CD4-positive, alpha-beta memory T cell (primary cell): ENCODE data around the gene ATP5MC2. TPM values are rescaled to one million over a fixed set of nuclear protein-coding genes. Genes with fewer than 3 reads are reported as not detected.
"Not testable (repeated sequence)": the region's sequence is repeated elsewhere in the genome, so short reads cannot be mapped to it uniquely, and the experiment has no call there.

ENCODE experiments used
- CTCF ChIA-PET: fragments of 350-600 bp; sonication (Branson Sonifier 250); formaldehyde crosslinking; loops from one replicate; lab custom pipeline; 2021; ENCODE audit warnings: inconsistent platforms; ENCODE audit not compliant: partially characterized antibody; lab: Charles Lee
- POLR2A ChIA-PET: fragments of 350-600 bp; sonication (Branson Sonifier 250); formaldehyde crosslinking; loops from one replicate; lab custom pipeline; 2021; ENCODE audit not compliant: partially characterized antibody; lab: Charles Lee
- DNase-seq, 5 donors: peaks; one replicate each; pipeline versions ENCODE4 v3.0.0 to v3.0.0-alpha.2; 2020 to 2022; ENCODE audit warnings: mixed read lengths in 1 of 5
- H3K27ac ChIP-seq: one replicate; pipeline ENCODE4 v1.7.0; 2013; ENCODE audit warnings: low read depth, low read length
- H3K27me3 ChIP-seq: 2 replicates; pipeline ENCODE4 v1.7.0; 2013; ENCODE audit warnings: mild to moderate bottlenecking, low read length, moderate library complexity; ENCODE audit not compliant: insufficient read depth
- H3K36me3 ChIP-seq: 2 replicates; pipeline ENCODE4 v1.7.0; 2013; ENCODE audit warnings: mild to moderate bottlenecking, low read length, moderate library complexity; ENCODE audit not compliant: insufficient read depth
- H3K4me1 ChIP-seq: 2 replicates; pipeline ENCODE4 v1.7.0; 2013; ENCODE audit warnings: mild to moderate bottlenecking, low read length, moderate library complexity; ENCODE audit not compliant: insufficient read depth
- H3K4me3 ChIP-seq, 2 donors: one replicate each; pipeline ENCODE4 v1.7.0; 2013; ENCODE audit warnings: low read length in 2 of 2, mild to moderate bottlenecking in 1 of 2
- H3K9me3 ChIP-seq, 2 donors: one replicate each; pipeline ENCODE4 v1.7.0; 2013; ENCODE audit warnings: low read length in 2 of 2, control low read depth in 1 of 2; ENCODE audit not compliant: control insufficient read depth in 1 of 2
- H3K27ac Mint-ChIP-seq, 7 donors: one replicate each; pipeline ENCODE4 v1.8.0; 2020 to 2021; ENCODE audit warnings: mixed read lengths in 7 of 7, mild to moderate bottlenecking in 6 of 7, inconsistent platforms in 3 of 7, moderate library complexity in 3 of 7
- H3K27me3 Mint-ChIP-seq, 2 donors: one replicate each; pipeline ENCODE4 v1.8.0; 2020 to 2021; ENCODE audit warnings: mixed read lengths in 2 of 2
- H3K36me3 Mint-ChIP-seq, 2 donors: one replicate each; pipeline ENCODE4 v1.8.0; 2020 to 2021; ENCODE audit warnings: mixed read lengths in 2 of 2, inconsistent platforms in 1 of 2, mild to moderate bottlenecking in 1 of 2
- H3K4me1 Mint-ChIP-seq, 4 donors: one replicate each; pipeline ENCODE4 v1.8.0; 2020 to 2021; ENCODE audit warnings: mixed read lengths in 4 of 4, mild to moderate bottlenecking in 1 of 4
- H3K4me3 Mint-ChIP-seq, 8 donors: one replicate each; pipeline ENCODE4 v1.8.0; 2020 to 2021; ENCODE audit warnings: mixed read lengths in 8 of 8, mild to moderate bottlenecking in 7 of 8, moderate library complexity in 6 of 8, inconsistent platforms in 3 of 8
- H3K9me3 Mint-ChIP-seq, 8 donors: one replicate each; pipeline ENCODE4 v1.8.0; 2020 to 2021; ENCODE audit warnings: mixed read lengths in 8 of 8, mild to moderate bottlenecking in 5 of 8, inconsistent platforms in 3 of 8, moderate library complexity in 1 of 8
- intact Hi-C: fragments of 100-400 bp; cut with micrococcal nuclease; formaldehyde crosslinking; loops from one replicate; pipeline ENCODE4 v1.15.1; 2023
- polyA plus RNA-seq, 2 donors: library from polyadenylated mRNA; unstranded; fragments of 300-500 nt; fragmentation: Illumina TruSeq; gene quantifications; one replicate each; pipeline ENCODE4 v1.2.3, GENCODE V29; 2021
- total RNA-seq, 2 experiments: library from RNA; stranded (reverse); gene quantifications; one replicate each; pipeline ENCODE4 v1.2.3, GENCODE V29; 2021

ATP5MC2 gene
- total and polyA plus RNA-seq, 4 experiments from 2014 or later, result 238 to 581 (median 382) TPM

DNA sequence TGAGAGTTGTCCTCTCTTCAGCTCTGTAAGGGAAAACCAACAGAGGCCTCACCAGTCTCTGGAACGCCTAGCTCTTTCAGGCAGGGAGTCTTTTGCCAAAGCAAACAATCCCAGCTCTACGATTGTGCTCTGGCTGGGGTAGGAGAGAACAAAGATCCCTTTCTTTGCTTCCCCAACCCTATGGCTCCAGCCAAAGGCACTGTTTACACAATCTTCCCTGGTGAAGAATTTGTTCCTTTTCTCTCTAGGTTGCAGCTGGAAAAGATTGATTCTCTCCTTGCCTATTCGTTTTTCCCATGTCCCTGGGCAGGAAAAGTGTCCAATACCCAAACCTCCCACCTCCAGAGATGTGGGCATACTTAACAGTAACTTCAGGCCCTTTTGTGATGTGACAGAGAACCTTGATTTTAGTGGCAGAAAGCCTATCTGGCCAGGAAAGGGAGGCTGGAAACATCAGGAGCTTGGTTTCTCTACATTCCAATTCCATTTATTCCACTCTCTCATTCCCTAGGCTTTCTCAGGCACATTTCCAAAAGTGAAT, 16.8 kb downstream of the ATP5MC2 start:
- no peak overlapping the region for H3K27ac ChIP-seq
- no peak overlapping the region for H3K27ac Mint-ChIP-seq
- H3K4me1 ChIP-seq, result no peaks in the 10 kb centered on the region
- CTCF ChIA-PET, result interaction anchor here (2.0 kb wide), 1 partner anchor 87 kb away, joined by 4 read pairs; no protein-coding TSS in a partner anchor
- H3K4me3 Mint-ChIP-seq, result no peak overlapping the region
- no peaks in the 10 kb centered on the region for H3K27me3 ChIP-seq
- intact Hi-C loops, result no loop called here
- no peaks in the 10 kb centered on the region for H3K4me1 Mint-ChIP-seq
- H3K27me3 Mint-ChIP-seq, result no peaks in the 10 kb centered on the region
- no peak for DNase-seq
- H3K9me3 ChIP-seq, result no peaks in the 10 kb centered on the region
- POLR2A ChIA-PET, result interaction anchor here (0.6 kb wide), 1 partner anchor 16 kb away, joined by 3 read pairs; no protein-coding TSS in a partner anchor
- peaks cover 0 to 2% (median 0%) of the 10 kb centered on the region in 8 donors for H3K9me3 Mint-ChIP-seq
- no peaks in the 10 kb centered on the region for H3K36me3 ChIP-seq
- peaks cover 18 to 19% of the 10 kb centered on the region in 2 donors for H3K36me3 Mint-ChIP-seq
- H3K4me3 ChIP-seq, result no peak overlapping the region

DNA sequence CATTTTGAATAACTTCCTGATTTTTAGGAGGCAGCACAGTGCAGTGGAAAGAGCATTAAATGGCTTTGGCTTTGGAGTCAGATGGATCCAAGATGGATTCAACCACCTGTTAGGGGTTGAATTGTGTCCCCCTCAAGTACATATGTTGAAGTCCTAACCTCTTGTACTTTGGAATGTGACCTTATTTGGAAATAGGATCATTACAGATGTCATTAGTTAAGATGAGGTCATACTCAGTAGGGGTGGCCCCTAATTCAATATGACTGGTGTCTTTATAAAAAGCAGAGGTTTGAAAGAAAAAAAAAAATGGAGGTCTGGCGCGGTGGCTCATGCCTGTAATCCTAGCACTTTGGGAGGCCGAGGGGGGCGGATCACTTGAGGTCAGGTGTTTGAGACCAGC, 18.8 kb downstream of the ATP5MC2 start:
- Histone ChIP-seq H3K27me3 (no peaks in the 10 kb centered on the region), H3K36me3 (no peaks in the 10 kb centered on the region), H3K4me1 (no peaks in the 10 kb centered on the region), H3K27ac (no peak overlapping the region), H3K4me3 (no peak overlapping the region), H3K9me3 (no peaks in the 10 kb centered on the region)
- intact Hi-C loops, result no loop called here
- Mint-ChIP-seq H3K36me3 (peaks cover 6 to 8% of the 10 kb centered on the region in 2 donors), H3K4me3 (no peak overlapping the region), H3K27ac (no peak overlapping the region), H3K9me3 (peaks cover 0 to 2% (median 0%) of the 10 kb centered on the region in 8 donors), H3K27me3 (no peaks in the 10 kb centered on the region), H3K4me1 (no peaks in the 10 kb centered on the region)
- DNase-seq, result no peak
- ChIA-PET CTCF (interaction anchor here (1.3 kb wide), 1 partner anchor 113 kb away, joined by 3 read pairs; no protein-coding TSS in a partner anchor), POLR2A (no interaction called here)

DNA sequence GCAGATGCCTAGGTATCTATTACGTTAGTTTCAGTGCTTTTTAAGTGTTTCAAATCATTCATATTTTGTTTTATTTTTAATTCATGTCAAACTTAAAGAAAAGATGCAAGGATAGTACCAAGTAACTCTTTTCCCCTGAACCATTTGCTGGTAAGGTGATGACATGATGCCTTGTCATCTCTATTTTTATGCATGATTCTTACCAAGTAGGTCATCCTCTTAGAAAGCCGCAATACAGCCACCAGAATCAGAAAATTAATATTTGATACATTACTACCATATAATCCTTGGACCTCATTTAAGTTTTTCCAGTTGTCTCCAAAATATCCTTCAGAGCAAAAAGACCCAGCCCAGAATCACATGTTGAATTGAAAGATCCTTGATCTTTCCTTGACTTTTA, 22.3 kb downstream of the ATP5MC2 start:
- POLR2A ChIA-PET, result no interaction called here
- Mint-ChIP-seq H3K9me3 (peaks cover 0 to 2% (median 0%) of the 10 kb centered on the region in 8 donors), H3K4me3 (no peak overlapping the region), H3K4me1 (no peaks in the 10 kb centered on the region), H3K36me3 (no peaks in the 10 kb centered on the region), H3K27me3 (no peaks in the 10 kb centered on the region), H3K27ac (no peak overlapping the region)
- no peaks in the 10 kb centered on the region for H3K27me3 ChIP-seq
- H3K9me3 ChIP-seq, result no peaks in the 10 kb centered on the region
- CTCF ChIA-PET, result no interaction called here
- no peak for DNase-seq
- no peak overlapping the region for H3K27ac ChIP-seq
- no peaks in the 10 kb centered on the region for H3K36me3 ChIP-seq
- H3K4me1 ChIP-seq, result no peaks in the 10 kb centered on the region
- intact Hi-C loops, result no loop called here
- no peak overlapping the region for H3K4me3 ChIP-seq

DNA sequence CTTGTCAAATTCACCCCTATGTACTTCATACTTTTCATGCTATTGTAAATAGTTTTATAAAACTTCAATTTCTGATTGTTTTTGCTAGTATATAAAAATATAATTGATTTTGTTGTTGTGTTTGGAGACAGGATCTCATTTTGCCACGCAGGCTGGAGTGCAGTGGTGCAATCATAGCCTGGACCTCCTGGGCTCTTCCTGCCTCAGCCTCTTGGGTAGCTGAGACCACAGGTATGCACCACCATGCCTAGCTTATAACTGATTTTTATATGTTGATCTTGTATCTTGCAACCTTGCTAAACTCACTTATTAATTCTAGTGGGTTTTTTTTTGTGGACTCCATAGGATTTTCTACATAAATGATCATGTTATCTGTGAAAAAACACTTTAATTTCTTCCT, 23.5 kb downstream of the ATP5MC2 start:
- H3K4me1 Mint-ChIP-seq, result no peaks in the 10 kb centered on the region
- H3K9me3 Mint-ChIP-seq, result peaks cover 0 to 2% (median 0%) of the 10 kb centered on the region in 8 donors
- Histone ChIP-seq H3K27me3 (no peaks in the 10 kb centered on the region), H3K4me1 (no peaks in the 10 kb centered on the region), H3K9me3 (no peaks in the 10 kb centered on the region), H3K27ac (no peak overlapping the region), H3K4me3 (no peak overlapping the region), H3K36me3 (no peaks in the 10 kb centered on the region)
- ChIA-PET POLR2A (no interaction called here), CTCF (no interaction called here)
- DNase-seq, result no peak
- intact Hi-C loops, result no loop called here
- H3K4me3 Mint-ChIP-seq, result no peak overlapping the region
- H3K27ac Mint-ChIP-seq, result no peak overlapping the region
- H3K36me3 Mint-ChIP-seq, result no peaks in the 10 kb centered on the region
- H3K27me3 Mint-ChIP-seq, result no peaks in the 10 kb centered on the region

DNA sequence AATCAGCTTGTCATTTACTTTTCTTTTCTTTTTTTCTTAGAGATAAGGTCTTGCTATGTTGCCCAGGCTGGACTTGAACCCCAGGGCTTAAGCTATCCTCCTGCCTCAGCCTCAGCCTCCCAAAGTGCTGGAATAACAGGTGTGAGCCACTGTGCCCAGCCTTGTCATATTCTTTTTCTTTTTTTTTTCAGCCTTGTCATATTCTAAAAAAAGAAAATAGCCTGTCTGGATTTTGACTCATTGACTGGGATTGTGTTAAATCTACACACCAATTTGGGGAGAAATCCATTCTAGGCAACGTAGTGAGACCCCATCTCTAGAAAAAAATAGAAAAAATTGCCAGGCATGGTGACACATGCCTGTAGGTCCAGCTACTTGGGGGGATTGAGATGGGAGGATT, 24.1 kb downstream of the ATP5MC2 start:
- Histone ChIP-seq H3K4me3 (no peak overlapping the region), H3K27ac (no peak overlapping the region), H3K9me3 (no peaks in the 10 kb centered on the region), H3K36me3 (no peaks in the 10 kb centered on the region), H3K4me1 (no peaks in the 10 kb centered on the region), H3K27me3 (no peaks in the 10 kb centered on the region)
- intact Hi-C loops, result no loop called here
- no peak for DNase-seq
- peaks cover 0 to 2% (median 0%) of the 10 kb centered on the region in 8 donors for H3K9me3 Mint-ChIP-seq
- ChIA-PET CTCF (interaction anchor here (1.2 kb wide), 1 partner anchor 51 kb away, joined by 3 read pairs; no protein-coding TSS in a partner anchor), POLR2A (no interaction called here)
- no peak overlapping the region for H3K4me3 Mint-ChIP-seq
- no peaks in the 10 kb centered on the region for H3K36me3 Mint-ChIP-seq
- no peaks in the 10 kb centered on the region for H3K4me1 Mint-ChIP-seq
- H3K27ac Mint-ChIP-seq, result no peak overlapping the region
- no peaks in the 10 kb centered on the region for H3K27me3 Mint-ChIP-seq

DNA sequence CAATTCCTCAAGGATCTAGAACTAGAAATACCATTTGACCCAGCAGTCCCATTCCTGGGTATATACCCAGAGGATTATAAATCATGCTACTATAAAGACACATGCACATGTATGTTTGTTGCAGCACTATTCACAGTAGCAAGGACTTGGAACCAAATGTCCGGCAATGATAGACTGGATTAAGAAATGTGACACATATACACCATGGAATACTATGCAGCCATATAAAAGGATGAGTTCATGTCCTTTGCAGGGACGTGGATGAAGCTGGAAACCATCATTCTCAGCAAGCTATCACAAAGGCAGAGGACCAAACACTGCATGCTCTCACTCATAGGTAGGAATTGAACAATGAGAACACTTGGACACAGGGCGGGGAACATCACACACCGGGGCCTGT, 29.6 kb downstream of the ATP5MC2 start:
- H3K9me3 ChIP-seq, H3K4me3 ChIP-seq, H3K27ac ChIP-seq, H3K36me3 ChIP-seq, DNase-seq, CTCF ChIA-PET, H3K27me3 Mint-ChIP-seq, intact Hi-C loops, H3K4me1 ChIP-seq, H3K4me1 Mint-ChIP-seq, H3K27ac Mint-ChIP-seq, H3K9me3 Mint-ChIP-seq, H3K4me3 Mint-ChIP-seq, H3K36me3 Mint-ChIP-seq, POLR2A ChIA-PET, H3K27me3 ChIP-seq: not testable (repeated sequence)

DNA sequence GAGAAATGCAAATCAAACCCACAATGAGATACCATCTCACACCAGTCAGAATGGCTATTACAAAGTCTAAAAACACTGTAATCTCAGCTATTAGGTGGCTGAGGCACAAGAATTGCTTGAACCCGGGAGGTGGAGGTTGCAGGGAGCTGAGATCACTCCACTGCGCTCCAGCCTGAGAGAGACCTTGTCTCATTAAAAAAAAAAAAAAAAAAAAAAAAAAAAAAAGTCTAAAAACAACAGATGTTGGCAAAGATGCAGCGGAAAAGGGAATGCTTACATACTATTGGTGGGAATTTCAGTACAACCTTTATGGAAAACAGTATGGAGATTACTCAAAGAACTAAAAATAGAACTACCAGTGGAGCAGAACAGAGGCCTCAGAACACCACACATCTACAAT, 30.7 kb downstream of the ATP5MC2 start:
- Mint-ChIP-seq H3K36me3 (no peaks in the 10 kb centered on the region), H3K9me3 (peaks cover 0 to 3% (median 0%) of the 10 kb centered on the region in 8 donors), H3K27ac (no peak overlapping the region), H3K4me1 (no peaks in the 10 kb centered on the region), H3K4me3 (no peak overlapping the region), H3K27me3 (no peaks in the 10 kb centered on the region)
- no peak for DNase-seq
- Histone ChIP-seq H3K4me1 (no peaks in the 10 kb centered on the region), H3K4me3 (no peak overlapping the region), H3K36me3 (no peaks in the 10 kb centered on the region), H3K27me3 (no peaks in the 10 kb centered on the region), H3K9me3 (no peaks in the 10 kb centered on the region), H3K27ac (no peak overlapping the region)
- intact Hi-C loops, result no loop called here
- CTCF ChIA-PET, result no interaction called here
- POLR2A ChIA-PET, result no interaction called here
